Panc1 (cell line): ENCODE measurements around the gene BCR. TPM values are rescaled to one million over a fixed set of nuclear protein-coding genes. Genes with fewer than 3 reads are reported as not detected.

Source experiments
- ATAC-seq: fragments of 200-7000 bp; cut with Tn5 transposase; 2 replicates; pipeline ENCODE4 v1.9.1; 2020; ENCODE audit warnings: mild to moderate bottlenecking, moderate library complexity
- BruUV-seq: library from RNA; stranded (reverse); fragments of 400-500 nt; replicated peaks from 2 replicates; lab custom pipeline; 2021; lab: Mats Ljungman, UMichigan
- CTCF ChIA-PET: fragments of 300-600 bp; sonication (Branson Sonifier 250); formaldehyde crosslinking; loops from one replicate; lab custom pipeline; 2022; ENCODE audit warnings: antibody characterized with exemption; lab: Charles Lee
- POLR2A ChIA-PET: fragments of 300-600 bp; sonication (Branson Sonifier 250); formaldehyde crosslinking; loops from one replicate; lab custom pipeline; 2022; ENCODE audit warnings: antibody characterized with exemption; lab: Charles Lee
- DNase-seq: peaks from one replicate; pipeline ENCODE4 v3.0.0-alpha.2; 2010; ENCODE audit warnings: low read depth, low spot score
- H3K27ac ChIP-seq: 2 replicates; pipeline ENCODE4 v1.5.1; 2011; ENCODE audit warnings: mild to moderate bottlenecking, low read length, inconsistent platforms
- H3K27me3 ChIP-seq: fragments of 200-500 bp; sonication (Bioruptor generic); 2 replicates; pipeline ENCODE4 v1.6.0; 2014; ENCODE audit warnings: low read length, inconsistent platforms; ENCODE audit not compliant: control insufficient read depth, insufficient read depth
- H3K36me3 ChIP-seq: fragments of 200-500 bp; sonication (Bioruptor generic); 2 replicates; pipeline ENCODE4 v1.5.1; 2014; ENCODE audit warnings: inconsistent platforms, mild to moderate bottlenecking, low read length, moderate library complexity; ENCODE audit not compliant: control insufficient read depth, insufficient read depth
- H3K4me1 ChIP-seq: 2 replicates; pipeline ENCODE4 v1.5.1; 2011; ENCODE audit warnings: inconsistent platforms, mild to moderate bottlenecking, low read length, moderate library complexity; ENCODE audit not compliant: control insufficient read depth, insufficient read depth
- H3K4me3 ChIP-seq, 2 experiments: 2 replicates each; pipeline ENCODE4 v1.5.1; 2011 to 2012; ENCODE audit warnings: low read depth in 2 of 2, low read length in 2 of 2, mild to moderate bottlenecking in 2 of 2, inconsistent platforms in 1 of 2, moderate library complexity in 1 of 2
- H3K9me3 ChIP-seq: fragments of 200-500 bp; sonication (Bioruptor generic); 2 replicates; pipeline ENCODE4 v1.5.1; 2014; ENCODE audit warnings: low read depth, mild to moderate bottlenecking, inconsistent platforms, low read length, moderate library complexity; ENCODE audit not compliant: control insufficient read depth, insufficient read depth
- CTCF ChIP-seq: fragments of 450-650 bp; IDR thresholded peaks from 2 replicates; pipeline ENCODE4 v1.5.1; 2017; ENCODE audit warnings: mild to moderate bottlenecking
- POLR2AphosphoS5 ChIP-seq: IDR thresholded peaks from 2 replicates; pipeline ENCODE4 v1.6.1; 2012; ENCODE audit warnings: mild to moderate bottlenecking, low read depth, low read length, moderate library complexity
- REST ChIP-seq, 2 experiments: IDR thresholded peaks; 2 replicates each; pipeline ENCODE4 v1.6.1; 2011 to 2012; ENCODE audit warnings: low read depth in 2 of 2, control low read depth in 1 of 2, low read length in 1 of 2, mild to moderate bottlenecking in 1 of 2, moderate library complexity in 1 of 2; ENCODE audit not compliant: insufficient read depth in 1 of 2
- SIN3A ChIP-seq: IDR thresholded peaks from 2 replicates; pipeline ENCODE4 v1.6.1; 2012; ENCODE audit warnings: low read depth, mild to moderate bottlenecking, low read length, moderate library complexity, borderline replicate concordance; ENCODE audit not compliant: insufficient read depth
- TCF7L2 ChIP-seq: IDR thresholded peaks from 2 replicates; pipeline ENCODE4 v1.6.1; 2011; ENCODE audit warnings: mild to moderate bottlenecking, low read depth, low read length, inconsistent platforms
- in situ Hi-C: cut with HindIII; loops from 2 replicates; pipeline ENCODE4 v1.10.0; 2016; ENCODE audit warnings: low sequenced_read_pairs, low pct_unique_long_range_greater_than_20kb
- intact Hi-C: fragments of 100-400 bp; cut with micrococcal nuclease; formaldehyde crosslinking; loops from one replicate; pipeline ENCODE4 v1.10.0; 2022; ENCODE audit not compliant: unreplicated experiment
- total RNA-seq: library from RNA; stranded (reverse); gene quantifications from one replicate; pipeline ENCODE4 v1.2.1, GENCODE V29; 2021; ENCODE audit not compliant: unreplicated experiment

The BCR gene
- total RNA-seq, 1 experiment from 2014 or later: 32.1 TPM

GRCh38 chr22:23232094-23232905 lies 52.0 kb downstream of the BCR start:
- CTCF ChIA-PET: no interaction called here
- H3K9me3 ChIP-seq: 0 out of 2 replicates have a peak, but pooled peaks cover 6% of the 10 kb centered on the region
- BruUV-seq: no TSS peak
- TF ChIP-seq TCF7L2 (no peak), SIN3A (no peak), POLR2AphosphoS5 (no peak), REST (IDR thresholded peaks at IDR 0.05; ENCODE audit: insufficient read depth in 1 of 2, low read depth in 2 of 2, low read length in 1 of 2) (no peak), CTCF (no peak)
- no peak overlapping the region for H3K4me3 ChIP-seq
- intact Hi-C loops: no loop called here
- DNase-seq (no peak), ATAC-seq (no peak)
- no peaks in the 10 kb centered on the region for H3K27me3 ChIP-seq
- POLR2A ChIA-PET: no interaction called here
- no peaks in the 10 kb centered on the region for H3K4me1 ChIP-seq
- H3K36me3 ChIP-seq: no peaks in the 10 kb centered on the region
- in situ Hi-C loops: no loop called here
- H3K27ac ChIP-seq: no peak overlapping the region

- ATAC-seq (no peak), DNase-seq (no peak)
- no TSS peak for BruUV-seq
- Histone ChIP-seq H3K27me3 (no peaks in the 10 kb centered on the region), H3K4me3 (no peak overlapping the region), H3K27ac (no peak overlapping the region), H3K36me3 (no peaks in the 10 kb centered on the region), H3K4me1 (no peaks in the 10 kb centered on the region), H3K9me3 (0 out of 2 replicates have a peak, but pooled peaks cover 6% of the 10 kb centered on the region)
- no peak for TF ChIP-seq POLR2AphosphoS5
- TF ChIP-seq REST (IDR thresholded peaks at IDR 0.05; ENCODE audit: insufficient read depth in 1 of 2, low read depth in 2 of 2, low read length in 1 of 2): no peak
- TF ChIP-seq CTCF: no peak
- no peak for TF ChIP-seq TCF7L2
- no peak for TF ChIP-seq SIN3A
- in situ Hi-C loops: no loop called here
- CTCF ChIA-PET: interaction anchor here (0.6 kb wide), 1 partner anchor 9 kb away, joined by 15 read pairs; no protein-coding TSS in a partner anchor
- intact Hi-C loops: no loop called here
- POLR2A ChIA-PET: no interaction called here
Measured at GRCh38 chr22:23233084-23233531, 52.8 kb downstream of the BCR start.
